HepG2 (cell line): Measurements from ENCODE around the gene ZNF546. TPM values are rescaled to one million over a fixed set of nuclear protein-coding genes. Genes with fewer than 3 reads are reported as not detected.

Experiments used
- ARID5B ChIP-seq: IDR thresholded peaks from 2 replicates; pipeline ENCODE4 v1.4.0; 2020; ENCODE audit warnings: mild to moderate bottlenecking, missing genetic modification reagents
- MIER2 ChIP-seq: IDR thresholded peaks from 2 replicates; pipeline ENCODE4 v1.6.1; 2016; ENCODE audit warnings: missing biosample characterization, missing genetic modification reagents
- PATZ1 ChIP-seq: sonication (generic); formaldehyde crosslinking; IDR thresholded peaks from 2 replicates; pipeline ENCODE4 v1.4.0; 2020; ENCODE audit warnings: missing genetic modification reagents
- POGK ChIP-seq: sonication (generic); formaldehyde crosslinking; conservative IDR thresholded peaks from 2 replicates; pipeline ENCODE4 v1.8.0; 2022; ENCODE audit warnings: mild to moderate bottlenecking, moderate library complexity, missing genetic modification reagents
- SIN3A ChIP-seq: IDR thresholded peaks from 2 replicates; pipeline ENCODE4 v1.6.1; 2011; ENCODE audit warnings: low read depth, mild to moderate bottlenecking, control low read depth, low read length, borderline replicate concordance
- SNAPC4 ChIP-seq: sonication (generic); formaldehyde crosslinking; IDR thresholded peaks from 2 replicates; pipeline ENCODE4 v1.4.0; 2020; ENCODE audit warnings: mild to moderate bottlenecking, missing genetic modification reagents
- TEF ChIP-seq: sonication (generic); formaldehyde crosslinking; IDR thresholded peaks from 2 replicates; pipeline ENCODE4 v1.5.0; 2020; ENCODE audit warnings: missing genetic modification reagents
- U2AF1 ChIP-seq: fragments of 200-400 bp; formaldehyde crosslinking; optimal IDR thresholded peaks from 2 replicates; pipeline ENCODE3; 2017; ENCODE audit warnings: mild to moderate bottlenecking, low read depth, low read length
- ZFAT ChIP-seq: sonication (generic); formaldehyde crosslinking; conservative IDR thresholded peaks from 2 replicates; pipeline ENCODE4 v1.8.1; 2023; ENCODE audit warnings: missing genetic modification reagents, inconsistent platforms
- ZNF235 ChIP-seq: sonication (generic); formaldehyde crosslinking; IDR thresholded peaks from 2 replicates; pipeline ENCODE4 v1.8.1; 2023; ENCODE audit warnings: mild to moderate bottlenecking, missing genetic modification reagents, borderline replicate concordance
- ZNF367 ChIP-seq: sonication (generic); formaldehyde crosslinking; IDR thresholded peaks from 2 replicates; pipeline ENCODE4 v1.4.0; 2020; ENCODE audit warnings: missing genetic modification reagents, borderline replicate concordance
- ZNF558 ChIP-seq: sonication (generic); formaldehyde crosslinking; IDR thresholded peaks from 2 replicates; pipeline ENCODE4 v1.9.0; 2022; ENCODE audit warnings: mild to moderate bottlenecking, missing genetic modification reagents, borderline replicate concordance
- ZNF644 ChIP-seq: IDR thresholded peaks from 2 replicates; pipeline ENCODE4 v1.6.1; 2016; ENCODE audit warnings: low read depth
- ZNF766 ChIP-seq: sonication (generic); formaldehyde crosslinking; IDR thresholded peaks from 2 replicates; pipeline ENCODE4 v1.5.0; 2020; ENCODE audit warnings: missing genetic modification reagents, borderline replicate concordance
- polyA plus RNA-seq, 8 experiments: library from polyadenylated mRNA; depleted of rRNA in 3 of 8; stranded (reverse) in 7 of 8; unstranded in 1 of 8; fragments of >200 nt; fragmentation: Illumina TruSeq in 4 of 8; extraction: Trizol in 4 of 8; gene quantifications; 2 replicates each; pipeline versions ENCODE4 v1.2.1 to v1.2.3, GENCODE V29; 2011 to 2016; ENCODE audit warnings: low read depth in 4 of 8, missing spikeins in 1 of 8, mixed read lengths in 1 of 8; ENCODE audit not compliant: insufficient read depth in 1 of 8
- total RNA-seq, 5 experiments: library from RNA; depleted of rRNA; stranded (reverse); fragments of >200 nt; fragmentation: Illumina TruSeq; extraction: Trizol; gene quantifications; 2 replicates each; pipeline ENCODE4 v1.2.3, GENCODE V29; 2016; ENCODE audit warnings: low read depth in 1 of 5

ZNF546 gene
- total and polyA plus RNA-seq, 2 of the 13 experiments (the other 11 are each of a cell fraction or from before 2014, with no cell fraction given), result 2.2 to 4.1 TPM

GRCh38 chr19:39996811-39997637 lies at the start of gene ZNF546 (continued):
- no peak for TF ChIP-seq TEF (CRISPR knock-in tag)
- no peak for TF ChIP-seq MIER2 (CRISPR knock-in tag)
- peak; percentile 46; the same call in 1 of the 2 replicates for TF ChIP-seq SNAPC4
- TF ChIP-seq POGK (CRISPR knock-in tag), result peak; percentile 74
- TF ChIP-seq ZNF235 (CRISPR knock-in tag), result no peak
- no peak; the same call in 1 of the 2 replicates for TF ChIP-seq PATZ1 (CRISPR knock-in tag)
- no peak for TF ChIP-seq ZNF766 (CRISPR knock-in tag)
- TF ChIP-seq ZNF367 (CRISPR knock-in tag), result no peak
- no peak for TF ChIP-seq ZNF644 (CRISPR knock-in tag)
- peak; percentile 59; the same call in 1 of the 2 replicates for TF ChIP-seq ZNF558
- 0 out of 2 replicates have a peak, but pooled peaks have one; percentile 11 for TF ChIP-seq ARID5B (CRISPR knock-in tag)
- TF ChIP-seq SIN3A, result peak; percentile 18; the same call in 1 of the 2 replicates
- TF ChIP-seq ZFAT (CRISPR knock-in tag), result no peak
- no peak for TF ChIP-seq U2AF1
